Measurements from ENCODE around the gene RSF1.

- TF ChIP-seq CTCF (IDR thresholded peaks at IDR 0.05) (no peak), POLR2A (IDR thresholded peaks at IDR 0.05) (no peak)
Measured at GRCh38 chr11:77698896-77699295, 121.6 kb downstream of the RSF1 start.

Data from uterus (tissue), 2 donors.